Measurements from ENCODE around the gene TCTN1.
"Not testable (repeated sequence)": the region's sequence is repeated elsewhere in the genome, so short reads cannot be mapped to it uniquely, and the experiment has no call there.

Gene TCTN1

DNA sequence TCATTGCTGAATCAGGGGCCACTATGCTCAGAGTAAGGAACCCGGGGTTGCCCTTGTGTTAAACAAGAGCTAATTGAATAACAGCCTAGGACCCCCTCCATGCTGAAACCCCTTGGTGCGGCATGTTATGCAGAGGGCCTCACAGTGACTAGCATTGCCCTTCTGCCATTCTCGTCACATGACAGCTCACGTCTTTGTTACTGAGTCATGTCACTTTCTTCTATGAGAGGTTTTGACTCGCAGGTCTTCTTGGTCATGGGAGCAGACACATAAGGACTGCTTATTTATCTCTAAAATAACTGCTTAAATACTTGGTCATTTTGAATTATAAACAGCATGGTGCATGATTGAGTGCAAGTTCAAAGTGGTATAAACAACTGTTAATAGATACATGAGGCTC, 24.9 kb downstream of the TCTN1 start:
- DNase-seq (ENCODE audit: low read depth in 2 of 2), result no peak

DNA sequence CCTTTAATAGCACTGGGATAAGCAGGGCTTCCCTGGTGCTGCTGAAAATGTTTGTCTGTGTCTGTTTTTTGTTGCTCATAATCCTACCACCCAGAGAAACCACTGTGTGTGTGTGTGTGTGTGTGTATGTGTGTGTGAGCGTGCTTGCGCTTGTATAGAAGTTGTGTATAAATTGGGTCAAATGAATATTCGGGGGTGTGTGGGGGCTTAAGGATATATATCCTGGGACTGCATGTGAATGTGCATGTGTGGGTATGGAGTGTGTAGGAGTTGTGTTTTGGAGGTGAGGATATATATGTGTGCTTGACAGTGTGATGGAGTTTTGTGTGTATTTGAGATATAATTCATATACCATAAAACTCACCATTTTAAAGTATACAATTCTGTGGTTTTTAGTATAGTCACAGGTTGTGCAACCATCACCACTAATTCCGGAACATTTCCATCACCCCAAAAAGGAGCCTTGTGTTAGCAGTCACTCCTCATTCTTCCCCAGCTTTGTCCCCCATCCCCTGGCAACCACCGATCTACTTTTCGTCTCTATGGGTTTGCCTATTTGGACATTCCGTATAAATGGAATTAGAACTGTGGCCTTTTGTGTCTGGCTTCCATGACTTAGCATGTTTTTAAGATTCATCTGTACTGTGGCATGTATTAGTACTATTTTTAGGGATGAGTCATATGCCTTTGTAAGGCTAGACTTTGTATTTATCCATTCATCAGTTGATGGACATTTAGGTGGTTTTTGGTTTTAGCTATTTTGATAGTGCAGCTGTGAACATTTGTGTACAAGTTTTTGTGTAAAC, 25.6 kb downstream of the TCTN1 start:
- no peak for DNase-seq (ENCODE audit: low read depth in 2 of 2)

- DNase-seq (ENCODE audit: low read depth in 2 of 2), result no peak
These were observed 26.5 kb downstream of the TCTN1 start for GRCh38 chr12:110640275-110641025.

DNA sequence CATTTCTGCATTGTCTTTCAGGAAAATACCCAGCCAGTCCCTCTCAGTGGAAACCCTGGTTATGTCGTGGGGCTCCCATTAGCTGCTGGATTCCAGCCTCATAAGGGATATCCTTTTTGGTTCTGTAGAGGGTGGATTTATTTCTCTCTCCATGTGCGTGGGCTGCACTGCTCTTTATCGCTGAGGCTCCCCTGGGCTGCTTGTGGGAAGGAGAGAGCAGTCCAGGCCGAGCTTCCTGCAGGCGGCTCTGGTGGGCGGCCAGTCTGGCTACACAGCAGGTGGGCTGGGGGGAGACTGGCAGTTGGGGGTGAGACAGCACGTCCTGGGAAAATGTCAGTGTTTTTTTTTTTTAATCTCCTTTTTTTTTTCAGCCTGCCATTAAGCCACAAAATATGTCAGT, 27.6 kb downstream of the TCTN1 start:
- no peak for DNase-seq (ENCODE audit: low read depth in 2 of 2)

GRCh38 chr12:110647631-110648040, 33.7 kb downstream of the TCTN1 start:
- no peak for DNase-seq (ENCODE audit: low read depth in 2 of 2)

DNA sequence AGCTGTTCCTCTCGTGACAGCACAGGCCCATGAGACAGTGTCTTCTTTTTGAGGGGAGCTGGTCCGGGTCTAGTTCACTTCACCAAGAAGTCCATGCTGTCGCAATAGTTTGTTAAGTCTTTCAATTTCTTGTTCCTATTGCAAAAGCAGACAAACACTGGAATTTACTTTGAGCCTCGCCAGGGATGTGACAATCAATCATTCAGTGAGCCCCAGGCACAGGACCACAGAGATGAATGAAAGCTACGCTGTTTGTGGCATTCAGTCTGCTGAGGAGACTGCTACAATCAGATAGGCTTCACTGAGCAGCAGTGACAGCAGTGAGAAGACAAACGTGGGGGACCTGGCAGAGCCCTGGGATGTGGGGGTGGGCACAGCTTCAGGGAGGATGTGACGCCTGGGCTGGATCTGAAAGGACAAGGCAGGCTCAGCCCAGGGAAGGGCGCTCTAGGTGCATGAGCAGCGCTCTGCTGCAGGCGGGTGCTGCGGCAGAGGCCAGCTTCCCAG, 35.5 kb downstream of the TCTN1 start:
- no peak for DNase-seq (ENCODE audit: low read depth in 2 of 2)

- DNase-seq (ENCODE audit: low read depth in 2 of 2), result not testable (repeated sequence)
These were observed 40.3 kb downstream of the TCTN1 start for GRCh38 chr12:110654238-110654637.

GRCh38 chr12:110656071-110656655, 42.2 kb downstream of the TCTN1 start:
- no peak for DNase-seq (ENCODE audit: low read depth in 2 of 2)

DNA sequence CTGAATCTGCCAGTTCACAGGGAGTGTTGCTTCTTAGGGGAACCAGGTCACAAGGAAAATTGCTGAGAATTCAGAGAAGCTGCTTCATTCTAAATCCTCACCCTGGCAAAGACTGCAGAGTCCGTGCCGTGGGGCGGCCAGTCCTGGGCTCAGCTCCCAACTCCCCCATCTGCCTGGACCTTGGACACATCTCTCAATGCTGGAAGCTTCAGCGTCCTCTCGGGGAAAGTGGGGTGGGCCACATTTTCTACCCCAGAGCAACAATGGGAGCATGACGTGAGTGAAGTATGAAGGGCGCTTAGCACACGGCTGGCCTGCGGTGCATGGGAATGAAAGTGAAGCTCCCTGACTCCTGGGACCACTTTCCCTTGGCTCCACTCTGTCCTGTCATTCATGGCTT, 43.8 kb downstream of the TCTN1 start:
- no peak for DNase-seq (ENCODE audit: low read depth in 2 of 2)

GRCh38 chr12:110658242-110658641, 44.3 kb downstream of the TCTN1 start:
- no peak for DNase-seq (ENCODE audit: low read depth in 2 of 2)

GRCh38 chr12:110658878-110659277, 44.9 kb downstream of the TCTN1 start:
- DNase-seq (ENCODE audit: low read depth in 2 of 2), result no peak

DNA sequence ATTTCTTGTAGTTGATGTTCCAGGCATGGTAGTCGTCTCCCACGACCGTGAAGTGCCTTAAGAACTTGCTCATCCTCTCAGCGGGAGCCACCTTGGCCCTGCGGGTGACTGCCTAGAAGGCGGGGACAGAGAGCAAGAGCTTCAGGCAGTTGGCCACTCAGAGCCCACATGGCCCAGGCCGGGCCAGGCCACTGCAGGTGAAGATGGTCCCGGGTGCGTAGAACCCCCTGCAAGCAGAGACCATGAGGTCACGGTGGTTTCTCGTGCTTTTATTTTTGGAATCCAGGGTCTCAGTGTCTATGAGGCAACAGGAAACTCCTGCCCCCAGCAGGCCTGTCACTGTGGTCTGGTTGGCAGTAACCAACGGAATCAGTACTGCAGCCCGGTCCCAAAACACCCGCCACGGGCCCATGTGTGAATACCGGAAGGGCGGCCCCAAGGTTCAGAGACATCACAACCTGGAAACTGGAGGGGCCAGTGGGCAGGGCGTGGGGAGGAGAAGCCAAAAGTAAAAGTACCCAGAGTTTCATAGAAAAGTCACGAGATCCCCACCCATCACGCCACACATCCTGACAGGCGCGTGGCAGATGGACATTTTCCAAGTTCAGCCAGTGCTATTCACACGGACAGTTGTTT, 47.5 kb downstream of the TCTN1 start:
- DNase-seq (ENCODE audit: low read depth in 2 of 2), result peak; percentile 14 to 26

GRCh38 chr12:110666892-110667291, 53.0 kb downstream of the TCTN1 start:
- DNase-seq (ENCODE audit: low read depth in 2 of 2), result no peak

- DNase-seq (ENCODE audit: low read depth in 2 of 2), result no peak
These were observed 53.7 kb downstream of the TCTN1 start for GRCh38 chr12:110667671-110668070.

DNA sequence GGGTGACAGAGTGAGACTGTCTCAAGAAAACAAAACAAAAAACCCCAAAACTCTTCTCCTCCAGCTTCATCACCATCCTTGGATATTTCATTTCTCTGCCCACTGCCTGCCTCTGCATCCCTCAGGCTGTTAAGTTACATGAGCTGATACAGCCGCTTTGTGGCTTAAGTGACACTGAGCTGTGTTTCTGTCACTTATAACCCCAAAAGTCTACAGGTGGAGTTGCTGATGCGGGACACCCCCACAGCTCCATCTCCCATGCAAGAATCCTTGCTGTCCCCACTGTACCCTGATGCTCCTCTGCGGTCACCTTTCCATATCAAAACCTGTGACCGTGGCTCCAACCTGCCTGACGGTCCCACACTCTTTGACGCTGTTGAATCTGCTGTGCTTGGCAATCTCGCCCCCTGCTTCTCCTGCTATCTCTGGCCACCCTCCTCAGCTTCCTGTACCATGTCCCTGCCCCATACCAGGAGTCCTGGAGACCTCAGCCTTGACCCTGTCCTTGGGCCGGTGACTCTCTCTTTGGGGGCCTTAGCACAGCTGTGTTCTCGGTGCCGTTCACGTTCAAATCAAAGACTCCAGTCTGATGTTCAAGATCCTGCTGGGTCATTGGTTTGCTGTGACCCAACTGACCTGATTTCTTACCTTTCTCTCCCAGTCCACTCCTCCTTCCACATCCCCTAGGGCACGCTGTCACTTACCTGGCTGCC, 54.7 kb downstream of the TCTN1 start:
- no peak for DNase-seq (ENCODE audit: low read depth in 2 of 2)

GRCh38 chr12:110669193-110669502, 55.2 kb downstream of the TCTN1 start:
- no peak for DNase-seq (ENCODE audit: low read depth in 2 of 2)

DNA sequence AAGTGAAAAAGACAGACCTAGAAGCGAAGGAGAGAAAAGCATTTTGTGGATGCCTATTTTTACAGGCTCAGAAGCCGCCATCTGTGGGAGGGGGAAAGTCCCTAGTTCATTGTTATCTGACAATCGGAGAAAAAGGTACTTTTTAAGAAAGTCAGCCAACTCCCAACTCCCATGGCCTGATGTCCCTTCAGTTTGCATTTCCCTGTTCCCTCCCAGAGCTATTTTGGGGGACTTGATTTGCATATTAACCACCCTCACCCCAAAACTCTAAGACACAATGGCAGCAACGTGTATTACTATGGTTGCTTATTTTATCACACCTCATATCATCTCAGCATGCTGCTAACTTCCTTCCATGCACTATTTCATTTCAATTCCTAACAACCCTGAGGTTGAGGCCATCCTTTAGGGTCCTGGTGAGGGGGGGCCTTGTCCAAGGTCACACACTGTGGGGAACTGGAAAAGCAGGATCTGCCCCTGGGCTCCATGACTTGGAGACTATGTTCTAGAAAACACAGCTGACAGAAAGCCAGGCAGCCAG, 56.3 kb downstream of the TCTN1 start:
- peak in 1 of 2 donors; percentile 32 for DNase-seq (ENCODE audit: low read depth in 2 of 2)

- no peak for DNase-seq (ENCODE audit: low read depth in 2 of 2)
These were observed 62.2 kb downstream of the TCTN1 start for GRCh38 chr12:110676171-110676570.

GRCh38 chr12:110677206-110677911, 63.4 kb downstream of the TCTN1 start:
- no peak for DNase-seq (ENCODE audit: low read depth in 2 of 2)

- no peak for DNase-seq (ENCODE audit: low read depth in 2 of 2)
These were observed 64.1 kb downstream of the TCTN1 start for GRCh38 chr12:110677982-110678381.

GRCh38 chr12:110679201-110679600, 65.3 kb downstream of the TCTN1 start:
- DNase-seq (ENCODE audit: low read depth in 2 of 2), result no peak

Measured in stimulated activated CD4-positive, alpha-beta T cell treated with anti-CD3 and anti-CD28 coated beads, Interleukin-15, amount 100 ng/mL, for 48 hours (primary cell).